NCI-H1930 (cell line): ENCODE measurements around the gene TAP2.
A peak's percentile ranks its signal among the peaks of the same experiment; 100 is the strongest.
"Not testable (repeated sequence)": the region's sequence is repeated elsewhere in the genome, so short reads cannot be mapped to it uniquely, and the experiment has no call there.

Source experiments
- DNase-seq, 2 experiments: peaks; one replicate each; lab custom pipeline; 2025; lab: John Stamatoyannopoulos, UW

The TAP2 gene

GRCh38 chr6:32838114-32838958 is at the start of gene TAP2:
TAP2 (minus strand) TSS chr6:32838739; CDS start chr6:32838233, 506 bp downstream.
- DNase-seq: peak; percentile 65 to 85

GRCh38 chr6:32887616-32888015 is 49.1 kb upstream of the TAP2 start:
- no peak for DNase-seq

GRCh38 chr6:32886681-32887383 is 48.3 kb upstream of the TAP2 start:
- DNase-seq: no peak

DNA sequence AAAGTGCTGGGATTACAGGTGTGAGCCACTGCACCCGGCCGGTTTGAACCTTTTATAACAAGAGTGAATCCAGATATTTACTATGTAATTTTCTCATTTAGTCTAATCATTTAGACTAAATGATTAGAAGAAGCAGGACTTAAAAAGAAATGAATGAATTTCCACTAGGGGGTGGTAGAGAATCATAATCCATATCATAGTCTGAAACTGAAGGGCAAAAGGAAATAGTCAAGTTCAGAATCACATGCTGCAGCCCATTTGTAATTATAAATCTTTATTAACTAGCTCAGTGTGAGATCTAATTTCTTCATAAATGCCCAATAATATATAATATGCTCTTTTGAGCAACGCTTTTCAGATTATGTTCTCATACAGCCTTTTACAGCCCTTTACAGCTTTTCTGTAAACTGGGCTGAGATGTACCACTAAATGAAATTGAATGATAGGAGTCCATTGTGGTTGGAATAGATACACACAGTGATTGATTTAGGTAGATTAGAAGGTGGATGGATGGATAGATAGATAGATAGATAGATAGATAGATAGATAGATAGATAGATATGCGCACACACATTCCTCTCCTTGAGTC is 47.3 kb upstream of the TAP2 start:
- peak; percentile 4 to 48 for DNase-seq

- DNase-seq: no peak
These were observed 45.2 kb upstream of the TAP2 start for GRCh38 chr6:32883789-32884188.

- no peak for DNase-seq
These were observed 44.3 kb upstream of the TAP2 start for GRCh38 chr6:32882879-32883250.

GRCh38 chr6:32880962-32881361 is 42.4 kb upstream of the TAP2 start:
- DNase-seq: not testable (repeated sequence)

- peak in 1 of 2 experiments; percentile 4 for DNase-seq
These were observed 41.2 kb upstream of the TAP2 start for GRCh38 chr6:32879691-32880090.

- no peak for DNase-seq
These were observed 38.1 kb upstream of the TAP2 start for GRCh38 chr6:32876603-32877002.

DNA sequence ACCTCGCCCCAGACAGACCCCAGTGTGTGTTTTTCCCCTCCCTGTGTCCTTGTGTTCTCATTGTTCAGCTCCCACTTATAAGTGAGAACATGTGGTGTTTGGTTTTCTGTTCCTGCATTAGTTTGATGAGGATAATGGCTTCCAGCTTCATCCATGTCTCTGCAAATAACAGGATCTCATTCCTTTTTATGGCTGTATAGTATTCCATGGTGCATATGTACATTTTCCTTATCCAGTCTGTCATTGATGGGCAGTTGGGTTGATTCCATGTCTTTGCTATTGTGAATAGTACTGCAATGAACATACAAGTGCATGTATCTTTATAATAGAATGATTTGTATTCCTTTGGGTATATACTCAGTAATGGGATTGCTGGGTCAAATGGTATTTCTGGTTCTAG is 35.4 kb upstream of the TAP2 start:
- not testable (repeated sequence) for DNase-seq

- peak; percentile 54 to 75 for DNase-seq
These were observed 29.8 kb upstream of the TAP2 start for GRCh38 chr6:32868257-32868788.

DNA sequence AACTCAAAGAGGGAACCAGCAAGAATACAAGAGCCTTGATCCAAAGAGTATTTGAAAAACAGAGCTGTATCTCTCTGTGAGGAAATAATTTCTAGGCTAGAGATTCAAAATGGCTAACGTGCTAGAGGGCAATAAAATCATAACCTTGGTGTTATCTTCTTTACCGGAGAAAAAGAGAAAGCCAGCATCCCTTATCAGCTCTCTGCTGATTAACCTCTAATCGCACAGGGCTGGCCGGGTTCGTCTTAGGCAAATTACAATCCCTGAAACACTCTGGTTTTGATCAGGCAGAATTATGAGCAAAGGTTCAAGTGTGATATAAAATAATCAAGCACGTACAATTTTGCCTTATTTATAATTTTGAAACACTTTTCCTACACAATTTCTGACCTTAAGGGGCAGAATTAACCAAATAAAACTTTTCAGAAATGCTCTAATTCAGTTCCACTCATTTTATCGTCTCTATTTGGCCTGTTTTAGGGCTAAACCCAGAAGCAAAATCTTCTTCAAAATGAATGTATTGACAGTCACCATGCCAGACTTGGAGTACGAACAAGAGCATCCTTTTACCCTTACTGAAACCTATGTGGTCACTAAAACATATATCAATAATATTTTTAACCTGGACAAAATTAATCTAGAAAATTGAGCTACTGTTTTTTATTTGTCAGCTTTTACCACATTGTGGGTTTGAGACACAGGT is 29.2 kb upstream of the TAP2 start:
- no peak for DNase-seq

- no peak for DNase-seq
These were observed 28.5 kb upstream of the TAP2 start for GRCh38 chr6:32867022-32867477.

- no peak for DNase-seq
These were observed 27.3 kb upstream of the TAP2 start for GRCh38 chr6:32865724-32866443.

DNA sequence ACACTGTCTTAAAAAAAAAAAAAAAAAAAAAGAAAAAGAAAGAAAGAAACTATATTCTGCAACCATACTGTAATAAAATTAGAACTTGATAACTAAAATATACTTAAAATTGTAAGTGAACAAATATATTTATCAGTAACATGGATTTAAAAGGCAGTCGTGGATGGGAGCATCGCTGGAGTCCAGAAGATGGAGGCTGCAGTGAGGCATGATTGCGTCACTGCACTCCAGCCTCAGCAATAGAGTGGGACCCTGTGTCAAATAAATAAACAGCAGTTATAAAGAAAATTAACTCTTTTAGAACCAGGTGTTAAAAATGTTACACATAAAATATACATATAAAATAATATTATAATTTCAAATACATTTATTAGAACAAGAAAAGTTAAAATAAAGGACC is 24.2 kb upstream of the TAP2 start:
- DNase-seq: no peak

GRCh38 chr6:32860674-32861073 is 22.1 kb upstream of the TAP2 start:
- DNase-seq: no peak

GRCh38 chr6:32858194-32858593 is 19.7 kb upstream of the TAP2 start:
- DNase-seq: no peak

GRCh38 chr6:32857156-32857891 is 18.8 kb upstream of the TAP2 start:
- DNase-seq: no peak

DNA sequence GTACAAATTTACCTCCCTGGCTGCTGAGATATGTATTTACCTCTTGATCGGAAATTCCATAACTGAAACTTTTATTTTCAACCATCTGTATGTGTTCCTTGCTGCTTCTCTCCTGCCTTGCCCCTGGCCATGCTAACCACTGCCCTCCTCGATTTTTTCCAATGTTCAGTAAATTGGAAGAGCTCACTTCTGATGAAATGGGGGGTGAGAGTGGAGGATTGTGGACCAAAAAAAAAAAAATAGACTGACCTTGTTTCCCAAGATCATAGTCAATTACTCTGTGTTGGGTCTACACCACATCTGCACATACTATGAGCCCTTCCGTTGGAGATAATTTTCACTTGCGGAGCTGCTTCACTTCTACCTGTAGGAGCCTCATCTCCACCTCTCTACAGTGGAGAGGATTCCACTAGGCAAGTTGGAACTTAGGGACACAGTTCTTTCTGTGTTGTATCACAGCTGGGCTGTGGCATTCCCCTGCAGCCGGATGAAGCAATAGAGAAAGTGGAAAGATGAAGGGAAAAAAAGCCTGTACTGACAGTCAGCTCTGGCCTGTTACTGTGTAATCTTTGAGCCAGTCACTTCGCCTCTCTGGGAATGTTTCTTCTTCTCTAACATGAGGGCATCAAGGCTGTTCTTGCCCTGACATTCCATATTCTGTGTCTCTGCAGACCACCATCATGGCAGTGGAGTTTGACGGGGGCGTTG is 17.1 kb upstream of the TAP2 start:
- no peak for DNase-seq
